Mesenchymal stem cell (in vitro differentiated cells and primary cell): ENCODE measurements around the gene DHX57.

Experiments used
- DNase-seq: peaks from one replicate; pipeline ENCODE4 v3.0.0-alpha.2; 2013
- H2AFZ ChIP-seq: one replicate; pipeline ENCODE4 v1.6.1; 2013; ENCODE audit warnings: low read depth, mild to moderate bottlenecking, control low read depth, inconsistent platforms, low read length, moderate library complexity
- H2AK5ac ChIP-seq: 2 replicates; pipeline ENCODE4 v1.6.1; 2013; ENCODE audit warnings: low read length, moderate library complexity, mild to moderate bottlenecking, inconsistent platforms; ENCODE audit not compliant: severe bottlenecking
- H2BK120ac ChIP-seq: one replicate; pipeline ENCODE4 v1.6.1; 2013; ENCODE audit warnings: low read depth, mild to moderate bottlenecking, inconsistent platforms, low read length, moderate library complexity
- H2BK12ac ChIP-seq, 2 experiments: one replicate each; pipeline ENCODE4 v1.6.1; 2013; ENCODE audit warnings: inconsistent platforms in 2 of 2, low read length in 2 of 2, mild to moderate bottlenecking in 2 of 2, moderate library complexity in 2 of 2, control low read depth in 1 of 2
- H2BK15ac ChIP-seq: one replicate; pipeline ENCODE4 v1.6.1; 2013; ENCODE audit warnings: mild to moderate bottlenecking, low read depth, inconsistent platforms; ENCODE audit not compliant: poor library complexity, severe bottlenecking
- H2BK5ac ChIP-seq: 2 replicates; pipeline ENCODE4 v1.6.1; 2013; ENCODE audit warnings: low read depth, mild to moderate bottlenecking, low read length, control low read depth, inconsistent platforms; ENCODE audit not compliant: poor library complexity, severe bottlenecking
- H3K14ac ChIP-seq, 2 experiments: one replicate each; pipeline ENCODE4 v1.6.1; 2013; ENCODE audit warnings: inconsistent platforms in 2 of 2, low read length in 2 of 2, control low read depth in 1 of 2, mild to moderate bottlenecking in 1 of 2, moderate library complexity in 1 of 2
- H3K18ac ChIP-seq, 2 experiments: one replicate each; pipeline ENCODE4 v1.6.1; 2013; ENCODE audit warnings: inconsistent platforms in 2 of 2, low read length in 2 of 2, control low read depth in 1 of 2, low read depth in 1 of 2, mild to moderate bottlenecking in 1 of 2
- H3K23ac ChIP-seq, 2 experiments: one replicate each; pipeline ENCODE4 v1.6.1; 2013; ENCODE audit warnings: inconsistent platforms in 2 of 2, low read length in 2 of 2, mild to moderate bottlenecking in 2 of 2, moderate library complexity in 2 of 2, control low read depth in 1 of 2
- H3K27ac ChIP-seq: 2 replicates; pipeline ENCODE4 v1.5.1; 2013; ENCODE audit warnings: mild to moderate bottlenecking, moderate library complexity, low read length, control low read depth, inconsistent platforms; ENCODE audit not compliant: poor library complexity, severe bottlenecking
- H3K27me3 ChIP-seq, 2 experiments: 2 replicates each; pipeline versions ENCODE4 v1.6.1 to v1.7.0; 2013; ENCODE audit warnings: low read length in 2 of 2, mild to moderate bottlenecking in 2 of 2, moderate library complexity in 2 of 2, control low read depth in 1 of 2, inconsistent platforms in 1 of 2; ENCODE audit not compliant: control insufficient read depth in 1 of 2, insufficient read depth in 1 of 2
- H3K36me3 ChIP-seq, 2 experiments: 2 replicates each; pipeline versions ENCODE4 v1.6.1 to v1.7.0; 2013; ENCODE audit warnings: low read length in 2 of 2, control low read depth in 1 of 2, inconsistent platforms in 1 of 2, low read depth in 1 of 2, mild to moderate bottlenecking in 1 of 2; ENCODE audit not compliant: insufficient read depth in 2 of 2, control insufficient read depth in 1 of 2
- H3K4ac ChIP-seq, 2 experiments: one replicate each; pipeline ENCODE4 v1.6.1; 2013; ENCODE audit warnings: inconsistent platforms in 2 of 2, low read length in 2 of 2, mild to moderate bottlenecking in 2 of 2, moderate library complexity in 2 of 2, control low read depth in 1 of 2, low read depth in 1 of 2
- H3K4me1 ChIP-seq: 2 replicates; pipeline ENCODE4 v1.6.1; 2013; ENCODE audit warnings: low read depth, low read length, control low read depth; ENCODE audit not compliant: control insufficient read depth, insufficient read depth
- H3K4me2 ChIP-seq: 2 replicates; pipeline ENCODE4 v1.6.1; 2013; ENCODE audit warnings: low read length, mild to moderate bottlenecking, inconsistent platforms; ENCODE audit not compliant: poor library complexity, severe bottlenecking
- H3K4me3 ChIP-seq, 2 experiments: 2 replicates each; pipeline versions ENCODE4 v1.5.1 to v1.7.0; 2013; ENCODE audit warnings: low read length in 2 of 2, mild to moderate bottlenecking in 2 of 2, control low read depth in 1 of 2, low read depth in 1 of 2; ENCODE audit not compliant: insufficient read depth in 1 of 2
- H3K79me1 ChIP-seq: replicated peaks from 2 replicates; pipeline ENCODE4 v1.6.1; 2013; ENCODE audit warnings: mild to moderate bottlenecking, control low read depth, low read length, inconsistent platforms; ENCODE audit not compliant: poor library complexity, severe bottlenecking
- H3K9ac ChIP-seq: 2 replicates; pipeline ENCODE4 v1.7.0; 2013; ENCODE audit warnings: mild to moderate bottlenecking, low read length, moderate library complexity
- H3K9me3 ChIP-seq: 2 replicates; pipeline ENCODE4 v1.7.0; 2013; ENCODE audit warnings: mild to moderate bottlenecking, low read length; ENCODE audit not compliant: control insufficient read depth
- H4K8ac ChIP-seq: one replicate; pipeline ENCODE4 v1.6.1; 2013; ENCODE audit warnings: inconsistent platforms, mild to moderate bottlenecking, low read length, moderate library complexity
- H4K91ac ChIP-seq: one replicate; pipeline ENCODE4 v1.6.1; 2013; ENCODE audit warnings: mild to moderate bottlenecking, low read length, inconsistent platforms
- WGBS: methylation state at CpG from one replicate; pipeline ENCODE4 v1.1.7; 2013; ENCODE audit warnings: mixed read lengths; 5-methylcytosine and 5-hydroxymethylcytosine counted together

Gene DHX57

GRCh38 chr2:38754049-38754448 lies 121.7 kb downstream of the DHX57 start:
- H3K79me1 ChIP-seq = no peaks in the 10 kb centered on the region
- no peak overlapping the region for H4K91ac ChIP-seq
- peaks cover 0 to 9% of the 10 kb centered on the region in 2 experiments for H3K36me3 ChIP-seq
- no peaks in the 10 kb centered on the region for H3K9me3 ChIP-seq
- no peak for DNase-seq
- peak overlapping the region in 1 of 2 experiments; percentile 49 for H3K4me3 ChIP-seq
- no peak overlapping the region for H3K18ac ChIP-seq
- no peak overlapping the region for H3K14ac ChIP-seq
- H3K27ac ChIP-seq = no peak overlapping the region
- H2BK5ac ChIP-seq = no peak overlapping the region
- no peak overlapping the region for H2BK120ac ChIP-seq
- peaks cover 3% of the 10 kb centered on the region for H3K4me1 ChIP-seq
- no peak overlapping the region for H3K4me2 ChIP-seq
- no peak overlapping the region for H2BK12ac ChIP-seq
- no peak overlapping the region for H2BK15ac ChIP-seq
- no peak overlapping the region for H2AK5ac ChIP-seq
- H2AFZ ChIP-seq = no peak overlapping the region
- H3K27me3 ChIP-seq = no peaks in the 10 kb centered on the region
- no peak overlapping the region for H3K4ac ChIP-seq
- H3K9ac ChIP-seq = peak overlapping the region; percentile 86
- no peak overlapping the region for H4K8ac ChIP-seq
- no peak overlapping the region for H3K23ac ChIP-seq

GRCh38 chr2:38751596-38752410 lies 123.9 kb downstream of the DHX57 start:
- Histone ChIP-seq H2BK5ac (no peak overlapping the region), H4K91ac (peak overlapping the region; percentile 34), H3K79me1 (no peaks in the 10 kb centered on the region), H3K36me3 (peaks cover 9 to 32% of the 10 kb centered on the region in 2 experiments), H3K4me2 (peak overlapping the region; percentile 73), H3K27me3 (no peaks in the 10 kb centered on the region), H3K4me3 (peak overlapping the region; percentile 50 to 100), H3K23ac (no peak overlapping the region), H2BK15ac (peak overlapping the region; percentile 44), H2AK5ac (peak overlapping the region; percentile 36), H2BK120ac (peak overlapping the region; percentile 64), H2AFZ (peak overlapping the region; percentile 91), H3K9me3 (no peaks in the 10 kb centered on the region), H2BK12ac (peak overlapping the region; percentile 25 to 73), H3K9ac (peak overlapping the region; percentile 100), H3K4me1 (peaks cover 6% of the 10 kb centered on the region), H3K14ac (no peak overlapping the region), H4K8ac (peak overlapping the region; percentile 97), H3K18ac (peak overlapping the region; percentile 70 to 88), H3K27ac (peak overlapping the region; percentile 70), H3K4ac (peak overlapping the region; percentile 35 to 77)
- DNase-seq = no peak
- 16% methylated on average over 14 of the region's 18 CpGs for WGBS

- Histone ChIP-seq H2BK15ac (peak within 1 kb of the TSS; percentile 44), H3K4me3 (peak within 1 kb of the TSS; percentile 88 to 100), H3K9ac (peak within 1 kb of the TSS; percentile 100), H3K4me1 (peaks cover 6% of the 10 kb centered on the region), H3K9me3 (no peaks in the 10 kb centered on the region), H2AFZ (peak within 1 kb of the TSS; percentile 91), H3K14ac (peak within 1 kb of the TSS in 1 of 2 experiments; percentile 78), H3K18ac (peak within 1 kb of the TSS; percentile 92 to 99), H3K4me2 (peak within 1 kb of the TSS; percentile 73), H2BK12ac (peak within 1 kb of the TSS; percentile 73 to 79), H3K23ac (peak within 1 kb of the TSS in 1 of 2 experiments; percentile 42), H4K91ac (peak within 1 kb of the TSS; percentile 97), H3K27me3 (no peaks in the 10 kb centered on the region), H4K8ac (peak within 1 kb of the TSS; percentile 97), H3K27ac (peak within 1 kb of the TSS; percentile 86), H3K4ac (peak within 1 kb of the TSS; percentile 77 to 99), H3K36me3 (peaks cover 9 to 39% of the 10 kb centered on the region in 2 experiments), H3K79me1 (no peaks in the 10 kb centered on the region), H2BK5ac (peak within 1 kb of the TSS; percentile 71), H2AK5ac (peak within 1 kb of the TSS; percentile 36), H2BK120ac (peak within 1 kb of the TSS; percentile 64)
- peak; percentile 100 for DNase-seq
- WGBS = under 1% methylated on average over 65 of the region's 68 CpGs
These were observed 124.7 kb downstream of the DHX57 start, which contains the start of gene SRSF7 for GRCh38 chr2:38750891-38751595. TSS of gene SRSF7 (minus strand) at chr2:38751361. CDS start at chr2:38751256, 105 bp downstream.
